H1 (cell line): ENCODE data around the gene SLC6A2. TPM values are rescaled to one million over a fixed set of nuclear protein-coding genes. Genes with fewer than 3 reads are reported as not detected.

ENCODE experiments used
- CTCF ChIA-PET: fragments of 300-600 bp; sonication (Branson Sonifier 250); formaldehyde crosslinking; loops from one replicate; lab custom pipeline; 2021; ENCODE audit not compliant: partially characterized antibody; lab: Charles Lee
- POLR2A ChIA-PET: fragments of 300-600 bp; sonication (Branson Sonifier 250); formaldehyde crosslinking; loops from one replicate; lab custom pipeline; 2021; ENCODE audit warnings: inconsistent platforms; ENCODE audit not compliant: partially characterized antibody; lab: Charles Lee
- DNase-seq, 2 experiments: peaks; one replicate each; pipeline versions ENCODE4 v3.0.0 to v3.0.0-alpha.2; 2010 to 2022; ENCODE audit warnings: low spot score in 2 of 2, low read depth in 1 of 2, mixed read lengths in 1 of 2
- FAIRE-seq: peaks from 2 replicates; lab custom pipeline; 2011; peaks lifted over from hg19 to GRCh38; lab: Jason Lieb, UNC
- H2AFZ ChIP-seq: 2 replicates; pipeline ENCODE4 v1.8.1; 2012; ENCODE audit warnings: low read length, inconsistent platforms
- H2AK5ac ChIP-seq: 2 replicates; pipeline ENCODE4 v1.6.1; 2013; ENCODE audit warnings: low read depth, low read length
- H2BK120ac ChIP-seq: replicated peaks from 2 replicates; pipeline ENCODE3; 2013; ENCODE audit warnings: low read depth, low read length, inconsistent platforms
- H2BK12ac ChIP-seq: 2 replicates; pipeline ENCODE4 v1.6.1; 2013; ENCODE audit warnings: low read depth, low read length
- H2BK15ac ChIP-seq: 2 replicates; pipeline ENCODE4 v1.6.1; 2013; ENCODE audit warnings: low read length
- H2BK20ac ChIP-seq: 2 replicates; pipeline ENCODE4 v1.6.1; 2013; ENCODE audit warnings: low read length
- H2BK5ac ChIP-seq: 2 replicates; pipeline ENCODE4 v1.6.1; 2013; ENCODE audit warnings: low read depth, low read length
- H3K14ac ChIP-seq: 2 replicates; pipeline ENCODE4 v1.6.1; 2013; ENCODE audit warnings: inconsistent platforms; ENCODE audit not compliant: insufficient read length
- H3K18ac ChIP-seq: 2 replicates; pipeline ENCODE4 v1.6.1; 2013; ENCODE audit warnings: low read length; ENCODE audit errors: extremely low read depth
- H3K23ac ChIP-seq: 2 replicates; pipeline ENCODE4 v1.6.1; 2013; ENCODE audit warnings: inconsistent platforms; ENCODE audit not compliant: insufficient read length
- H3K23me2 ChIP-seq: 2 replicates; pipeline ENCODE4 v1.6.1; 2013; ENCODE audit warnings: low read depth, low read length
- H3K27ac ChIP-seq: 2 replicates; pipeline ENCODE4 v1.6.1; 2011; ENCODE audit warnings: low read depth, low read length, inconsistent platforms
- H3K27me3 ChIP-seq, 4 experiments: replicated peaks in 1 of 4; 1 replicate in 1 of 4; 2 replicates in 3 of 4; pipeline versions ENCODE4 v1.6.1 to v1.8.1; 2011 to 2013; ENCODE audit warnings: low read length in 3 of 4, mild to moderate bottlenecking in 3 of 4, inconsistent platforms in 2 of 4, mixed read lengths in 2 of 4, moderate library complexity in 1 of 4; ENCODE audit not compliant: control insufficient read depth in 3 of 4, insufficient read depth in 3 of 4; ENCODE audit errors: extremely low read depth in 1 of 4
- H3K36me3 ChIP-seq, 4 experiments: 2 replicates each; pipeline versions ENCODE4 v1.6.1 to v1.8.1; 2011 to 2013; ENCODE audit warnings: mild to moderate bottlenecking in 4 of 4, low read length in 3 of 4, moderate library complexity in 2 of 4, control low read depth in 1 of 4, inconsistent platforms in 1 of 4; ENCODE audit not compliant: insufficient read depth in 4 of 4, control insufficient read depth in 2 of 4
- H3K4ac ChIP-seq: replicated peaks from 2 replicates; pipeline ENCODE3; 2013; ENCODE audit warnings: low read length, low read depth, mixed read lengths, inconsistent platforms; ENCODE audit not compliant: insufficient read length
- H3K4me1 ChIP-seq, 4 experiments: replicated peaks in 1 of 4; 1 replicate in 1 of 4; 2 replicates in 3 of 4; pipeline versions ENCODE4 v1.6.1 to v1.8.1; 2011 to 2013; ENCODE audit warnings: low read length in 3 of 4, inconsistent platforms in 2 of 4, mixed read lengths in 1 of 4; ENCODE audit not compliant: insufficient read depth in 4 of 4, control insufficient read depth in 3 of 4
- H3K4me2 ChIP-seq, 2 experiments: 2 replicates each; pipeline versions ENCODE4 v1.6.1 to v1.8.1; 2011 to 2013; ENCODE audit warnings: low read depth in 2 of 2, low read length in 2 of 2, control low read depth in 1 of 2, inconsistent platforms in 1 of 2, mild to moderate bottlenecking in 1 of 2; ENCODE audit not compliant: insufficient read depth in 1 of 2
- H3K4me3 ChIP-seq, 4 experiments: fragments of 200-600, 300-600 bp in 1 of 4; sonication (generic), shearing (Covaris generic), sonication (Bioruptor Twin) in 1 of 4; 2 replicates each; pipeline versions ENCODE4 v1.5.1 to v1.8.1; 2011 to 2016; ENCODE audit warnings: low read length in 4 of 4, low read depth in 3 of 4, control low read depth in 2 of 4, inconsistent platforms in 2 of 4, mild to moderate bottlenecking in 2 of 4, mixed read lengths in 1 of 4, moderate library complexity in 1 of 4; ENCODE audit not compliant: insufficient read depth in 2 of 4; ENCODE audit errors: extremely low read depth in 1 of 4
- H3K56ac ChIP-seq: replicated peaks from 2 replicates; pipeline ENCODE3; 2013; ENCODE audit warnings: low read depth, mild to moderate bottlenecking, mixed read lengths, low read length, inconsistent platforms; ENCODE audit not compliant: insufficient read length
- H3K79me1 ChIP-seq: 2 replicates; pipeline ENCODE4 v1.6.1; 2013; ENCODE audit warnings: low read depth, low read length, control low read depth
- H3K79me2 ChIP-seq, 2 experiments: 2 replicates each; pipeline versions ENCODE4 v1.6.1 to v1.8.1; 2012 to 2013; ENCODE audit warnings: low read length in 2 of 2, mild to moderate bottlenecking in 2 of 2, inconsistent platforms in 1 of 2; ENCODE audit not compliant: insufficient read depth in 2 of 2, control insufficient read depth in 1 of 2
- H3K9ac ChIP-seq, 4 experiments: replicated peaks in 1 of 4; 1 replicate in 1 of 4; 2 replicates in 3 of 4; pipeline versions ENCODE4 v1.6.1 to v1.8.1; 2011 to 2013; ENCODE audit warnings: low read depth in 3 of 4, low read length in 3 of 4, control low read depth in 2 of 4, mild to moderate bottlenecking in 2 of 4, moderate library complexity in 2 of 4, inconsistent platforms in 1 of 4; ENCODE audit errors: extremely low read depth in 1 of 4
- H3K9me3 ChIP-seq, 2 experiments: 2 replicates each; pipeline versions ENCODE4 v1.6.1 to v1.8.1; 2012 to 2013; ENCODE audit warnings: mild to moderate bottlenecking in 2 of 2, moderate library complexity in 2 of 2, control low read depth in 1 of 2, inconsistent platforms in 1 of 2, low read depth in 1 of 2, low read length in 1 of 2, mixed read lengths in 1 of 2; ENCODE audit not compliant: insufficient read depth in 2 of 2
- H4K20me1 ChIP-seq, 2 experiments: replicated peaks in 1 of 2; 2 replicates each; pipeline versions ENCODE3 to v1.8.1; 2011 to 2013; ENCODE audit warnings: inconsistent platforms in 2 of 2, low read length in 2 of 2, mild to moderate bottlenecking in 1 of 2; ENCODE audit not compliant: insufficient read depth in 2 of 2, control insufficient read depth in 1 of 2
- H4K5ac ChIP-seq: 2 replicates; pipeline ENCODE4 v1.6.1; 2013; ENCODE audit warnings: low read length, low read depth, mixed read lengths, inconsistent platforms; ENCODE audit not compliant: insufficient read length
- H4K8ac ChIP-seq: 2 replicates; pipeline ENCODE4 v1.8.0; 2013; ENCODE audit warnings: mild to moderate bottlenecking, moderate library complexity, low read length, inconsistent platforms; ENCODE audit not compliant: insufficient read depth; ENCODE audit errors: extremely low read depth
- H4K91ac ChIP-seq: replicated peaks from 2 replicates; pipeline ENCODE3; 2013; ENCODE audit warnings: low read length, mixed read lengths, inconsistent platforms; ENCODE audit not compliant: insufficient read length
- ATF2 ChIP-seq: IDR thresholded peaks from 2 replicates; pipeline ENCODE4 v1.6.1; 2012; ENCODE audit warnings: low read length, inconsistent platforms
- CBX8 ChIP-seq: fragments of 300-800, 300-1000 bp; sonication (generic); IDR thresholded peaks from 2 replicates; pipeline ENCODE4 v1.7.1; 2016; ENCODE audit warnings: low read depth, low read length, borderline replicate concordance
- CTBP2 ChIP-seq: IDR thresholded peaks from 2 replicates; pipeline ENCODE4 v1.7.0; 2011; ENCODE audit warnings: borderline replicate concordance, mild to moderate bottlenecking, moderate library complexity, mixed read lengths, low read length; ENCODE audit not compliant: insufficient read depth, insufficient read length
- E2F6 ChIP-seq: IDR thresholded peaks from 2 replicates; pipeline ENCODE4 v1.6.1; 2012; ENCODE audit warnings: inconsistent platforms
- HDAC2 ChIP-seq, 2 experiments: fragments of 300-600 bp in 1 of 2; sonication (generic) in 1 of 2; IDR thresholded peaks; 2 replicates each; pipeline ENCODE4 v1.6.1; 2011 to 2012; ENCODE audit warnings: low read depth in 2 of 2, low read length in 2 of 2, mild to moderate bottlenecking in 2 of 2, moderate library complexity in 2 of 2, borderline replicate concordance in 1 of 2, inconsistent platforms in 1 of 2
- JUN ChIP-seq: IDR thresholded peaks from 2 replicates; pipeline ENCODE4 v1.6.1; 2011; ENCODE audit warnings: low read depth, mild to moderate bottlenecking, improper control_type of control experiment, low read length
- SIX5 ChIP-seq: IDR thresholded peaks from 2 replicates; pipeline ENCODE4 v1.6.1; 2011; ENCODE audit warnings: mild to moderate bottlenecking, low read depth, low read length
- SP1 ChIP-seq: IDR thresholded peaks from 2 replicates; pipeline ENCODE4 v1.6.1; 2011; ENCODE audit warnings: low read depth, low read length
- SRF ChIP-seq: IDR thresholded peaks from 2 replicates; pipeline ENCODE4 v1.6.1; 2011; ENCODE audit warnings: mild to moderate bottlenecking, low read depth, low read length, moderate library complexity
- TAF1 ChIP-seq: IDR thresholded peaks from 2 replicates; pipeline ENCODE4 v1.6.1; 2011; ENCODE audit warnings: mild to moderate bottlenecking, low read depth, low read length
- TAF7 ChIP-seq: optimal IDR thresholded peaks from 2 replicates; pipeline ENCODE3; 2011; ENCODE audit warnings: low read depth, mild to moderate bottlenecking, inconsistent platforms, low read length, moderate library complexity, borderline replicate concordance
- WGBS, 2 experiments: shearing (Covaris generic) in 1 of 2; methylation state at CpG; one replicate each; pipeline versions ENCODE4 v1.1.6 to v1.1.7; 2013 to 2015; ENCODE audit warnings: low lambda C conversion rate in 2 of 2, mixed read lengths in 2 of 2, inconsistent platforms in 1 of 2, low coverage in 1 of 2, missing lambda C conversion rate in 1 of 2; ENCODE audit not compliant: insufficient replicate concordance in 2 of 2, insufficient coverage in 1 of 2, insufficient read length in 1 of 2; ENCODE audit errors: extremely low coverage in 1 of 2, missing lambda C conversion rate in 1 of 2; 5-methylcytosine and 5-hydroxymethylcytosine counted together
- polyA plus RNA-seq, 7 experiments: library from polyadenylated mRNA; depleted of rRNA in 3 of 7; stranded (reverse) in 5 of 7; unstranded in 2 of 7; fragments of >200 nt in 5 of 7; fragments of 200-250 nt in 2 of 7; gene quantifications; 1 replicate in 5 of 7; 2 replicates in 1 of 7; 4 replicates in 1 of 7; pipeline versions ENCODE4 v1.2.1 to v1.2.3, GENCODE V29; 2011 to 2013; ENCODE audit warnings: missing spikeins in 2 of 7, mixed read lengths in 2 of 7
- total RNA-seq: library from RNA; stranded (reverse); fragmentation: NEBNext Ultra II Directional; extraction: Animal tissue kit (Norgen Biotek cat#: 25700); gene quantifications from 2 replicates; pipeline ENCODE4 v1.2.1, GENCODE V29; 2021

Gene SLC6A2
- total and polyA plus RNA-seq, 2 of the 8 experiments (the other 6 are each of a cell fraction or from before 2014, with no cell fraction given): 0.35 TPM; not detected in 1

- Histone ChIP-seq H2AFZ (0 out of 2 replicates have a peak overlapping the region, but pooled peaks have one; percentile 35), H3K9me3 (no peaks in the 10 kb centered on the region), H4K5ac (no peak overlapping the region), H2BK15ac (no peak overlapping the region), H2AK5ac (no peak overlapping the region), H2BK20ac (no peak overlapping the region), H2BK12ac (peak overlapping the region; percentile 11; the same call in 1 of the 2 replicates), H4K20me1 (no peaks in the 10 kb centered on the region), H3K4me2 (peak overlapping the region in 1 of 2 experiments; percentile 35; a peak in 1 of 4 replicates), H3K23me2 (no peaks in the 10 kb centered on the region), H3K56ac (no peak overlapping the region), H2BK5ac (no peak overlapping the region), H3K18ac (no peak overlapping the region), H3K4me1 (peaks cover 0 to 9% (median 3%) of the 10 kb centered on the region in 4 experiments; a peak in 4 of 7 replicates), H3K79me2 (no peaks in the 10 kb centered on the region), H3K9ac (no peak overlapping the region), H2BK120ac (no peak overlapping the region), H3K27me3 (no peaks in the 10 kb centered on the region), H4K8ac (peak overlapping the region; percentile 69; the same call in 1 of the 2 replicates), H3K79me1 (no peaks in the 10 kb centered on the region), H3K27ac (no peak overlapping the region), H4K91ac (no peak overlapping the region), H3K36me3 (no peaks in the 10 kb centered on the region), H3K14ac (no peak overlapping the region), H3K4ac (no peak overlapping the region), H3K4me3 (no peak overlapping the region), H3K23ac (no peak overlapping the region)
- TF ChIP-seq TAF7: no peak
- no peak for TF ChIP-seq SIX5
- no peak for TF ChIP-seq CBX8
- no peak for TF ChIP-seq SRF
- TF ChIP-seq JUN: no peak
- TF ChIP-seq E2F6: no peak
- TF ChIP-seq ATF2: no peak
- TF ChIP-seq TAF1: no peak
- TF ChIP-seq CTBP2: no peak
- TF ChIP-seq HDAC2 (IDR thresholded peaks at IDR 0.05; ENCODE audit: borderline replicate concordance in 1 of 2, low read depth in 2 of 2, low read length in 2 of 2): no peak
- no peak for TF ChIP-seq SP1
- DNase-seq (no peak), FAIRE-seq (no peak)
- ChIA-PET POLR2A (no interaction called here), CTCF (interaction anchor here (0.9 to 23.3 kb wide), 6 partner anchors 8 to 231 kb away, joined by 3 to 446 read pairs (median 4); no protein-coding TSS in a partner anchor)
- WGBS, 2 experiments: 78% methylated on average over 6 of the region's 6 CpGs; no CpG with 5 or more reads in 1 of the 2 experiments
Measured at GRCh38 chr16:55698331-55698730, 42.5 kb downstream of the SLC6A2 start.
